Fibroblast of the aortic adventitia (primary cell): ENCODE results near the gene PGLYRP1. TPM values are rescaled to one million over a fixed set of nuclear protein-coding genes. Genes with fewer than 3 reads are reported as not detected.

Source experiments
- DNase-seq: peaks from one replicate; pipeline ENCODE4 v3.0.0-alpha.2; 2010; ENCODE audit warnings: low read depth
- H3K4me3 ChIP-seq: 2 replicates; pipeline ENCODE4 v1.5.1; 2011; ENCODE audit warnings: low read depth, mild to moderate bottlenecking, control low read depth, low read length, moderate library complexity
- total RNA-seq: library from RNA; depleted of rRNA; stranded (reverse); fragments of >200 nt; gene quantifications from 2 replicates; pipeline ENCODE4 v1.2.3, GENCODE V29; 2012; ENCODE audit warnings: low replicate concordance
- TF ChIP-seq, protein P1 (sequence below): IDR thresholded peaks from 2 replicates; pipeline ENCODE4 v1.5.1; 2011; ENCODE audit warnings: mild to moderate bottlenecking, low read length, control low read depth, inconsistent platforms; ENCODE audit not compliant: insufficient read depth

Gene PGLYRP1
- total RNA-seq, 1 donor, result not detected

DNA sequence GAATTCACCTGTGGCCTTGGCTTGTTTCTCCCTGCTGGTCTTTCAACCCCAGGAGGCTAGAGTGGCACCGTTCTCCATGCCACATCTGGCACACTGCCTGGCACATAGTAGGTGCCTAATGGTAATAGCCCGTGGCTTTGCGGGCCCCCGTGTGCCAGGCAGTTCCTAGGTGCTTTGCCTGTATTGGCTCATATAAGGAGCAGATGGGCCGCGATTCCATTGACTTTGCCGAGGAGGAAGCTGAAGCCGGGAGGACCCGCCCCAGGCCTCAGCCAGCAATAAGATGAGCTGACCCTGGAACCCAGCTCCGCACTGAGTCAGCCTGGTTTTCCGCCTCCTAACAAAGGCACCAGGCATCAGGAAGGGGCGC is 807 bp downstream of the PGLYRP1 start:
- DNase-seq, result no peak
- TF ChIP-seq, protein P1, sequence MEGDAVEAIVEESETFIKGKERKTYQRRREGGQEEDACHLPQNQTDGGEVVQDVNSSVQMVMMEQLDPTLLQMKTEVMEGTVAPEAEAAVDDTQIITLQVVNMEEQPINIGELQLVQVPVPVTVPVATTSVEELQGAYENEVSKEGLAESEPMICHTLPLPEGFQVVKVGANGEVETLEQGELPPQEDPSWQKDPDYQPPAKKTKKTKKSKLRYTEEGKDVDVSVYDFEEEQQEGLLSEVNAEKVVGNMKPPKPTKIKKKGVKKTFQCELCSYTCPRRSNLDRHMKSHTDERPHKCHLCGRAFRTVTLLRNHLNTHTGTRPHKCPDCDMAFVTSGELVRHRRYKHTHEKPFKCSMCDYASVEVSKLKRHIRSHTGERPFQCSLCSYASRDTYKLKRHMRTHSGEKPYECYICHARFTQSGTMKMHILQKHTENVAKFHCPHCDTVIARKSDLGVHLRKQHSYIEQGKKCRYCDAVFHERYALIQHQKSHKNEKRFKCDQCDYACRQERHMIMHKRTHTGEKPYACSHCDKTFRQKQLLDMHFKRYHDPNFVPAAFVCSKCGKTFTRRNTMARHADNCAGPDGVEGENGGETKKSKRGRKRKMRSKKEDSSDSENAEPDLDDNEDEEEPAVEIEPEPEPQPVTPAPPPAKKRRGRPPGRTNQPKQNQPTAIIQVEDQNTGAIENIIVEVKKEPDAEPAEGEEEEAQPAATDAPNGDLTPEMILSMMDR, result no peak

DNA sequence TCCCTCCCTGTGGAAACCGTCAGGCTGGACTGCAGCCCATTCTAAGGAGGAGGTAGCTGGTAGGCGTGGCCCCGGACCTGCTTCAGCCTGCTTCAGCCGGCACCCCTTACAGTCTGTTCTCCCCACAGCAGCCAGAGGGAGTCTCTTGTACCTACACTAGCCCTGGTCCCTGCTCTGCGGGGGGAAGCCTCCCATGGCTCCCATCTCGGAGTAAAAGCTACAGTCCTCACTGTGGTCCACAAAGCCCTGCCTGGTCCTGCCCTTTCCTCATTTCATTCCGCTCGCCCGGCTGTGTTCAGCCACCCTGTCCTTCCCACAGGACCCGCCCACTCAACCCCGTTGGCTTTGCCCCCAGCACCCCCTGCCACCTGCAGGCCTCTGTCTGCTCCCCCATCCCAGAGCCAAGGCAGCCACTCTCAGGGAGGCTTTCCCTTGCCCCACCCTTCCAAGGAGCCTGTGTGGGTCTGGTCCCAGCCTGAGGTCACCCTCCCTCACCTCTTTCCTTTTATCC is 1.3 kb downstream of the PGLYRP1 start:
- TF ChIP-seq, protein P1, result no peak
- no peak overlapping the region for H3K4me3 ChIP-seq
- DNase-seq, result no peak

More for the DNA sequence above, 807 bp downstream of the PGLYRP1 start:
- H3K4me3 ChIP-seq, result no peak overlapping the region

DNA sequence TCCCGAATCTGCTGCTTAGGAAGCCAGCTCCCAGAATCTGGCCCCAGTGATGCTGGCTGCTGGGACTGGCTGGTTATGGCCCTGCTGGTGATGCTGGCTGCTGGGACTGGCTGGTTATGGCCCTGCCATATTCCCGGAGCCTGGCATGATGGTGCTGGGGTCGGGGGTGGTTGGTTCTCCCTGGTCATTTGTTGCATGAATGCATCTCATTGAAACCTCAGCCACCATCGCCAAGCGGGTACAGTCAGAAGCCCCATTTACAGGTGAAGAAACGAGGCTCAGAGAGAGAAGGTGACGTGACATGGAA is 2.1 kb downstream of the PGLYRP1 start:
- TF ChIP-seq, protein P1, result no peak
- no peak for DNase-seq
- no peak overlapping the region for H3K4me3 ChIP-seq

DNA sequence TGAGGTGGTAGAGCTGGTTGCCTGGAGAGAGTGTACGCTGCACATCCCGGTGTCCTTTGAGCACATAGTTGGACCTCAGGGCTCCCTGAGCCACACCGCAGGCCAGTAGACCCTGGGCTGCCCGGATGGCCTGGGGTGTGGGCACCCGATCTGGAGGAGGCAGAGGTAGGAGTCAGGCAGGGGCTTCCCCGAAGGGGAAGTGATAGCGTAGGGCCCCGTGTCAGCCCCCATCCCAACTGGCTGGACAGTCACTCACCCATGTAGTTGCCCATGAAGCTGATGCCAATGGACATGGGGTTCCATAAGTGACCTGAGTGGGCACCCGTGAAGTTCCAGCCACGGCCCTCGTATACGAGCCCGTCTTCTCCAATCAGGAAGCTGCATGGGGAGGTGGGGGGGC is 3.6 kb downstream of the PGLYRP1 start:
- TF ChIP-seq, protein P1, result no peak
- H3K4me3 ChIP-seq, result no peak overlapping the region
- DNase-seq, result no peak

DNA sequence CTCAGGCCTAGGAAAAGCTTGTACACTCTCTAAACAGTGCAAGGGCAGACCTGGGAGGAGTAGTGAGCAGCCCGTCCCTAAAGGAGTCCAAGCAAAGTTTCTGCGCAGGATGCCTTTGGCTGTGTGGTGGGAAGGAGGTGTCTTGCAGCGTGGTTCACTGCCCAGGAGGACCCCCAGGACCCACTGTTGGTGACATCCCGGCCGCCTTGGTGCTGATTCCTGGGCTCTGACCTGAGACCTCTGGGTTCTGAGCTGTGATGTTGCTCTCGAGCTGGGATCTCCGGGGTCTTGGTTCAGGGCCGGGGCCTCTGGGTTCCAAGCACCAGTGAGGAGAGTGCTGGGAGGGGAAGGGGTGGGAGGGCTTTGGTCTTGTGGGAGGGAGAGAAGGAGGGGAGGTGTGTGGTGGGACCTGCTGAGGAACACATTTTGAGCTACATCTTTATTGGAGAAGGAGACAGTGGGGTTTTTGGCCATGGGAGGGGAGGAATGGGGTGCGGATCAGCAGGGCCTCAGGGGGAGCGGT is 4.1 kb downstream of the PGLYRP1 start:
- DNase-seq, result no peak
- H3K4me3 ChIP-seq, result no peak overlapping the region
- TF ChIP-seq, protein P1, result no peak

DNA sequence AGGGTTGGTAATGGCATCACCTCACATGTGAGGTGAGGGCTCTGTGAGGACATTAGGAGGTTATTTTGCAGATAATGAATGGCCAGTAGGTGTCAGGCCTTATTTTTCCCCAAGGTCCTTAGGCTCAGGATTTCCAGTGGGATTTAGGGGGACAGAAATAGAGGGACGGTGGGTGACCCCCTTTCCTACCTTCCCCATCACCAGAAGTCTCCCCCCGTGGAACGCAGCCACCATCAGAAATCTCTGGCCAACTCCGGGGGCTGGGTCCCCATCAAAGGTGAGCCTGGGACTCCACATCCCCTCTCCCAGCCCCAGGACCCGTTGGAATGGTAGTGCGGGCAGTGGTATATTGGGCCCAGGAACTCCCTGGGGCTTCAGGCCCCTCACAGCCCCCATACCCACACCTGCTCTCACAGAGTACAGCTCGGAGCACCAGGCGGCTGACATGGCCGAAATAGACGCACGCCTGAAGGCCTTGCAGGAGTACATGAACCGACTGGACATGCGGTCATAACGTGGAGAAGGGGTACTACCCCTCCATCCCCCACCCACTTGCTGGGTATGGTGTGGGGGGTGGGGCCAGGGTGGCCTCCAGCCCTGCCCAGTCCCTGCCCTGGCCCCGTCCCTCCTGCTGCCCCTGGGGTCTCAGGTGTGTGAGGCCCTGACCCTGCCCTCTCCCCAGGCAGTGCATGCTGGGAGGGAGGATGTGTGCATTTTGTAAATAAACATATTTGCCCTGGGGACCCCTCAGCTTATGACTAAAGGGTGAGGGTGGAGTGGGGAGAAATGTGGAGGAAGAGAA is 4.8 kb downstream of the PGLYRP1 start:
- no peak for DNase-seq
- no peak overlapping the region for H3K4me3 ChIP-seq
- TF ChIP-seq, protein P1, result no peak
